ENCODE results near the gene TMSB15A.
"Not testable (repeated sequence)": the region's sequence is repeated elsewhere in the genome, so short reads cannot be mapped to it uniquely, and the experiment has no call there.

Gene TMSB15A

DNA sequence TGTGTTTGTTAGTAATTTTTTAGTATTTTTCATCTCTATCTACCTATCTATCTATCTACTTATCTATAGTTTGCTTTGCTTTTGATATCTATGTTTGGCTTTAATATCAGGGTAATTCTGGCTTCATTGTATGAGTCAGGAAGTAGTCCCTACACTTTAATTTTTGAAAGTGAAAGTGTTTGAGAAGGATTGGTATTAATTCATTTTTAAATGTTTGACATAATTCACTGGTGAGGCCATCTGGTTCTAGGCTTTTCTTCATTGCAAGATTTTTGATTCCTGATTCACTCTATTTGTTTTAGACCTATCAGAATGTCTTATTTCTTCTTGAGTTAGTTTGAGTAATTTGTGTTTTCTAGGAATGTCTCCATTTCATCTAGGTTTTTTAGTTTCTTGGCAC, 24.8 kb downstream of the TMSB15A start:
- Histone ChIP-seq H3K27me3 (ENCODE audit: control insufficient read depth, insufficient read depth, low read length) (no peaks in the 10 kb centered on the region), H3K36me3 (ENCODE audit: control insufficient read depth, insufficient read depth, low read length) (no peaks in the 10 kb centered on the region), H3K9me3 (ENCODE audit: control insufficient read depth, insufficient read depth, low read length) (no peaks in the 10 kb centered on the region), H3K4me1 (ENCODE audit: control insufficient read depth, insufficient read depth, low read length) (no peaks in the 10 kb centered on the region), H3K27ac (ENCODE audit: low read length) (no peak overlapping the region), H3K4me3 (ENCODE audit: low read length) (no peak overlapping the region)
- DNase-seq (ENCODE audit: low read depth, low spot score) = no peak

DNA sequence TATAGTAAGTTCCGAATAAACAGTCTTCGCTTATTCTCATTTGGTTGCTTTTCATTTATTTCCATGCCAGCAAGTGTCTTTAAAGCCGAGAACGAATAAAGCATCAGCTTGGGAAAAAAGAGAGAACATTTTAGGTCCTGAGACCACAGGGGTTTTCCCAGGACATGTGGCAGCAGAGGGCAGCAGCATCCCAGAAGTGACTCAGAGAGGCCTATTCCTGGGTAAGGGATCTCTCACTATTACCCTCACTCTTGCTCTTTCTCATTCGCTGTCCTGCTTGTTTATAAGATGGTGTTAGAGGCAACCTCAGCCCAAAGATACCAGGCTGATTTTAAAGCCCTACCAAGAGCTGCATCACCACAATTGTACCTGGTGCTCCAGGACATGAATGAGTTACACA, 37.8 kb downstream of the TMSB15A start:
- H3K36me3 ChIP-seq (ENCODE audit: control insufficient read depth, insufficient read depth, low read length); H3K4me3 ChIP-seq (ENCODE audit: low read length); H3K27me3 ChIP-seq (ENCODE audit: control insufficient read depth, insufficient read depth, low read length); H3K27ac ChIP-seq (ENCODE audit: low read length); DNase-seq (ENCODE audit: low read depth, low spot score); H3K9me3 ChIP-seq (ENCODE audit: control insufficient read depth, insufficient read depth, low read length); H3K4me1 ChIP-seq (ENCODE audit: control insufficient read depth, insufficient read depth, low read length): not testable (repeated sequence)
- no CpG with 5 or more reads among the region's 5 CpGs for WGBS (ENCODE audit: insufficient coverage, insufficient read length)

DNA sequence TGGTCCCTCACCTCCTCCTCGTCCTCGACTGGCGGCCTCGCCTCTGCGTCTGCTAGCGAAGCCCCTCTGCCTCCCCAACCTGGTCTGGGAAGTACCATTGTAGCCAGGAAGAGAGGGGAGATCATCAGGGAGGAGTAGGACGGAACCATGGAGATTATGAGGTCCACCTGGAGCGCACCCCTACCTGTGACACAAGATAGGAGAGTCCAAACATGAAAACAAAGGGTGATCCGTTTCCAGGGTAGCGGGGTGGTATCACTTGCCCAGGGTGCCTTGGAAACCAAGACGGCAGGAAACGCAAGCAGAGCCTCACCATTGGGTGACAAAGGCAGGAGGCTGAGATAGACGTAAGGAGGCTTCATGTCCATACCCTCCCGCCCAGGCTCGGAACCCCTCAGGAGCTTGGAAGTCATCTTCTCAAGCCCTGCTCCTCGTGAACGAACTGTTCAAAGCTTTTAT, 44.7 kb downstream of the TMSB15A start, which contains the start of gene TCP11X2:
TSS of gene TCP11X2 (minus strand) at position 51 of the 459 bp plus-strand sequence.
- not testable (repeated sequence) for H3K27ac ChIP-seq (ENCODE audit: low read length); H3K4me3 ChIP-seq (ENCODE audit: low read length); DNase-seq (ENCODE audit: low read depth, low spot score); H3K9me3 ChIP-seq (ENCODE audit: control insufficient read depth, insufficient read depth, low read length); H3K27me3 ChIP-seq (ENCODE audit: control insufficient read depth, insufficient read depth, low read length); H3K36me3 ChIP-seq (ENCODE audit: control insufficient read depth, insufficient read depth, low read length); H3K4me1 ChIP-seq (ENCODE audit: control insufficient read depth, insufficient read depth, low read length)
- no CpG with 5 or more reads among the region's 17 CpGs for WGBS (ENCODE audit: insufficient coverage, insufficient read length)

GRCh38 chrX:102470215-102470614, 46.3 kb downstream of the TMSB15A start:
- no CpG with 5 or more reads among the region's 3 CpGs for WGBS (ENCODE audit: insufficient coverage, insufficient read length)

More at GRCh38 chrX:102470215-102470614, 46.3 kb downstream of the TMSB15A start:
- not testable (repeated sequence) for H3K27me3 ChIP-seq (ENCODE audit: control insufficient read depth, insufficient read depth, low read length); DNase-seq (ENCODE audit: low read depth, low spot score); H3K9me3 ChIP-seq (ENCODE audit: control insufficient read depth, insufficient read depth, low read length); H3K36me3 ChIP-seq (ENCODE audit: control insufficient read depth, insufficient read depth, low read length); H3K4me3 ChIP-seq (ENCODE audit: low read length); H3K27ac ChIP-seq (ENCODE audit: low read length); H3K4me1 ChIP-seq (ENCODE audit: control insufficient read depth, insufficient read depth, low read length)
